ENCODE results near the gene MTREX.

The MTREX gene

GRCh38 chr5:55325621-55326020 lies 17.8 kb downstream of the MTREX start:
- DNase-seq: no peak

GRCh38 chr5:55327281-55327680 lies 19.5 kb downstream of the MTREX start:
- no peak for DNase-seq

- no peak for DNase-seq
These were observed 23.5 kb downstream of the MTREX start for GRCh38 chr5:55331321-55331720.

- no peak for DNase-seq
These were observed 25.2 kb downstream of the MTREX start for GRCh38 chr5:55333017-55333416.

- DNase-seq: no peak
These were observed 26.0 kb downstream of the MTREX start for GRCh38 chr5:55333811-55334210.

GRCh38 chr5:55338092-55338613 lies 30.4 kb downstream of the MTREX start:
- DNase-seq: no peak

- peak; percentile 70 for DNase-seq
These were observed 31.0 kb downstream of the MTREX start for GRCh38 chr5:55338810-55339243.

GRCh38 chr5:55343107-55343506 lies 35.3 kb downstream of the MTREX start:
- no peak for DNase-seq

GRCh38 chr5:55343609-55344008 lies 35.8 kb downstream of the MTREX start:
- no peak for DNase-seq

GRCh38 chr5:55344392-55344992 lies 36.7 kb downstream of the MTREX start:
- DNase-seq: peak; percentile 76

GRCh38 chr5:55345327-55345726 lies 37.5 kb downstream of the MTREX start:
- no peak for DNase-seq

- DNase-seq: no peak
These were observed 40.0 kb downstream of the MTREX start for GRCh38 chr5:55347786-55348185.

- DNase-seq: no peak
These were observed 43.0 kb downstream of the MTREX start for GRCh38 chr5:55350754-55351153.

GRCh38 chr5:55356896-55357295 lies 49.1 kb downstream of the MTREX start:
- no peak for DNase-seq

GRCh38 chr5:55360190-55360589 lies 52.4 kb downstream of the MTREX start:
- no peak for DNase-seq

GRCh38 chr5:55363856-55364255 lies 56.1 kb downstream of the MTREX start:
- no peak for DNase-seq

- DNase-seq: no peak
These were observed 56.8 kb downstream of the MTREX start for GRCh38 chr5:55364537-55365055.

GRCh38 chr5:55370291-55370925 lies 62.6 kb downstream of the MTREX start:
- DNase-seq: no peak

GRCh38 chr5:55371145-55371544 lies 63.4 kb downstream of the MTREX start:
- no peak for DNase-seq

- DNase-seq: no peak
These were observed 64.5 kb downstream of the MTREX start for GRCh38 chr5:55372130-55372925.

GRCh38 chr5:55377810-55378209 lies 70.0 kb downstream of the MTREX start:
- DNase-seq: no peak

GRCh38 chr5:55383254-55383653 lies 75.5 kb downstream of the MTREX start:
- no peak for DNase-seq

GRCh38 chr5:55384072-55384471 lies 76.3 kb downstream of the MTREX start:
- DNase-seq: no peak

- DNase-seq: no peak
These were observed 77.4 kb downstream of the MTREX start for GRCh38 chr5:55385227-55385626.

All from stimulated activated CD8-positive, alpha-beta memory T cell treated with anti-CD3 and anti-CD28 coated beads, Interleukin-4, amount 100 ng/mL, for 48 hours (primary cell).